Hepatocyte (in vitro differentiated cells): ENCODE data around the gene STK10. TPM values are rescaled to one million over a fixed set of nuclear protein-coding genes. Genes with fewer than 3 reads are reported as not detected.
A peak's percentile ranks its signal among the peaks of the same experiment; 100 is the strongest.

Experiments
- DNase-seq: peaks from one replicate; pipeline ENCODE4 v3.0.0-alpha.2; 2016; ENCODE audit warnings: low spot score
- H2AFZ ChIP-seq: fragments of 200-600 bp; sonication (generic); 2 replicates; pipeline ENCODE4 v1.6.0; 2016; ENCODE audit warnings: antibody characterized with exemption, mild to moderate bottlenecking
- H3K27ac ChIP-seq: fragments of 200-600 bp; sonication (generic); 2 replicates; pipeline ENCODE4 v1.5.1; 2016; ENCODE audit warnings: mild to moderate bottlenecking
- H3K27me3 ChIP-seq: fragments of 200-600 bp; sonication (generic); 2 replicates; pipeline ENCODE4 v1.6.1; 2016
- H3K36me3 ChIP-seq: fragments of 200-600 bp; sonication (generic); replicated peaks from 2 replicates; pipeline ENCODE4 v1.5.1; 2016; ENCODE audit warnings: low read depth; ENCODE audit not compliant: insufficient read depth
- H3K4me1 ChIP-seq: fragments of 200-600 bp; sonication (generic); 2 replicates; pipeline ENCODE4 v1.5.1; 2016; ENCODE audit warnings: mild to moderate bottlenecking, moderate library complexity; ENCODE audit not compliant: insufficient read depth
- H3K4me2 ChIP-seq: fragments of 200-600 bp; sonication (generic); 2 replicates; pipeline ENCODE4 v1.6.0; 2016
- H3K4me3 ChIP-seq: fragments of 200-600 bp; sonication (generic); 2 replicates; pipeline ENCODE4 v1.5.1; 2016; ENCODE audit warnings: mild to moderate bottlenecking
- H3K79me2 ChIP-seq: fragments of 200-600 bp; sonication (generic); 2 replicates; pipeline ENCODE4 v1.6.0; 2017; ENCODE audit warnings: mild to moderate bottlenecking
- H3K9me2 ChIP-seq: fragments of 200-600 bp; sonication (generic); replicated peaks from 2 replicates; pipeline ENCODE4 v1.6.0; 2017; ENCODE audit warnings: mild to moderate bottlenecking; ENCODE audit not compliant: insufficient read depth
- H3K9me3 ChIP-seq: fragments of 200-600 bp; sonication (generic); 2 replicates; pipeline ENCODE4 v1.5.1; 2016; ENCODE audit warnings: low read depth, mild to moderate bottlenecking
- H4K20me1 ChIP-seq: fragments of 200-600 bp; sonication (generic); 2 replicates; pipeline ENCODE4 v1.6.0; 2016; ENCODE audit warnings: mild to moderate bottlenecking; ENCODE audit not compliant: insufficient read depth, poor library complexity, severe bottlenecking
- EZH2 ChIP-seq: fragments of 200-600 bp; sonication (generic); IDR thresholded peaks from 2 replicates; pipeline ENCODE4 v1.6.1; 2016; ENCODE audit warnings: antibody characterized with exemption, mild to moderate bottlenecking, borderline replicate concordance
- EZH2phosphoT487 ChIP-seq: fragments of 200-600 bp; sonication (generic); IDR thresholded peaks from one replicate; pipeline ENCODE4 v1.6.1; 2018; ENCODE audit warnings: antibody characterized with exemption, mild to moderate bottlenecking, low read depth, moderate library complexity; ENCODE audit not compliant: unreplicated experiment, severe bottlenecking
- WGBS: methylation state at CpG from one replicate; pipeline ENCODE4 v1.1.6; 2016; ENCODE audit warnings: low lambda C conversion rate; ENCODE audit errors: missing lambda C conversion rate; 5-methylcytosine and 5-hydroxymethylcytosine counted together
- polyA plus RNA-seq: library from polyadenylated mRNA; unstranded; fragments of >200 nt; fragmentation: Nextera tagmentation; extraction: Ambion mirVana; gene quantifications from 2 replicates; pipeline ENCODE4 v1.2.1, GENCODE V29; 2016
- total RNA-seq: library from RNA; depleted of rRNA; stranded (reverse); fragments of >200 nt; gene quantifications from 2 replicates; pipeline ENCODE4 v1.2.3, GENCODE V29; 2014
- TF ChIP-seq, protein P1 (sequence below): fragments of 200-600 bp; sonication (generic); IDR thresholded peaks from 2 replicates; pipeline ENCODE4 v1.5.1; 2016; ENCODE audit warnings: antibody characterized with exemption, mild to moderate bottlenecking; ENCODE audit not compliant: poor library complexity

STK10 gene
- total and polyA plus RNA-seq, 2 experiments from 2014 or later: 11.3 to 19.3 TPM

DNA sequence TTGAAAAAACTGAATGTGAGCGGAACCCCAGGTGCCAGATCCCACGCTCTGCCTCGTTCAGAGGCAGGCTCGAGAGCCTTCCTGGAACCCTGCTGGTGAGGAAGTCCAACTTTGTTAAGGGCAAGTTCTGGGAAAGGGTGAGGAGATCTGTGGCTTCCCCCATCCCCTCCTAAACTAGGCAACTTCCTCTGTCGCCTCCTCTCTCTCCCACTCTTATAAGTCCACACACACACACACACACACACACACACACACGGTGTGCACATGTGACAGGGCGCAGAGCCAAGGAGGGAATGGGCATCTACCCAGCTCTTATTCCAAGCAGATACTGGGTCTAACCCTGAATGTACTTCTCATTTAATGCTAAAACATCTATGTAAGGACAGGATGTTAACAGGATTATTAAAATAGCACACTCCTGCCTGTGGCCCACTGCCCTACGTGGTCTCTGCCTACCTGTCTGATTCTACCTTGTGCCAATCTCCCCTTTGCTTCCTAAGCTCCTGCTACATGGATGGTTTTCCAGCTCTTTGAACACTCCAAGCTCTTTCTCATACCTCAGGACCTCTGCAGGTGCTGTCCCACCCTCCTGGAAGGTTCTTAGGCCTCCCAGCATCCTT, 109.2 kb downstream of the STK10 start:
- H3K27ac ChIP-seq: no peak overlapping the region

GRCh38 chr5:172077664-172078425, 110.2 kb downstream of the STK10 start:
- 67% methylated on average over 9 of the region's 9 CpGs for WGBS
- Histone ChIP-seq H3K79me2 (no peaks in the 10 kb centered on the region), H3K4me3 (no peak overlapping the region), H3K36me3 (no peaks in the 10 kb centered on the region), H3K27me3 (no peaks in the 10 kb centered on the region), H4K20me1 (no peaks in the 10 kb centered on the region), H3K4me2 (no peak overlapping the region), H3K9me2 (no peaks in the 10 kb centered on the region), H3K9me3 (no peaks in the 10 kb centered on the region), H3K4me1 (peaks cover 4% of the 10 kb centered on the region), H2AFZ (no peak overlapping the region), H3K27ac (no peak overlapping the region)
- TF ChIP-seq, protein P1, sequence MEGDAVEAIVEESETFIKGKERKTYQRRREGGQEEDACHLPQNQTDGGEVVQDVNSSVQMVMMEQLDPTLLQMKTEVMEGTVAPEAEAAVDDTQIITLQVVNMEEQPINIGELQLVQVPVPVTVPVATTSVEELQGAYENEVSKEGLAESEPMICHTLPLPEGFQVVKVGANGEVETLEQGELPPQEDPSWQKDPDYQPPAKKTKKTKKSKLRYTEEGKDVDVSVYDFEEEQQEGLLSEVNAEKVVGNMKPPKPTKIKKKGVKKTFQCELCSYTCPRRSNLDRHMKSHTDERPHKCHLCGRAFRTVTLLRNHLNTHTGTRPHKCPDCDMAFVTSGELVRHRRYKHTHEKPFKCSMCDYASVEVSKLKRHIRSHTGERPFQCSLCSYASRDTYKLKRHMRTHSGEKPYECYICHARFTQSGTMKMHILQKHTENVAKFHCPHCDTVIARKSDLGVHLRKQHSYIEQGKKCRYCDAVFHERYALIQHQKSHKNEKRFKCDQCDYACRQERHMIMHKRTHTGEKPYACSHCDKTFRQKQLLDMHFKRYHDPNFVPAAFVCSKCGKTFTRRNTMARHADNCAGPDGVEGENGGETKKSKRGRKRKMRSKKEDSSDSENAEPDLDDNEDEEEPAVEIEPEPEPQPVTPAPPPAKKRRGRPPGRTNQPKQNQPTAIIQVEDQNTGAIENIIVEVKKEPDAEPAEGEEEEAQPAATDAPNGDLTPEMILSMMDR: no peak
- TF ChIP-seq EZH2phosphoT487 (no peak), EZH2 (no peak)
- DNase-seq: no peak

More for the DNA sequence above, 109.2 kb downstream of the STK10 start:
- Histone ChIP-seq H2AFZ (no peak overlapping the region), H3K9me2 (no peaks in the 10 kb centered on the region), H3K4me3 (no peak overlapping the region), H3K36me3 (no peaks in the 10 kb centered on the region), H3K27me3 (no peaks in the 10 kb centered on the region), H3K9me3 (no peaks in the 10 kb centered on the region), H3K4me1 (peaks cover 4% of the 10 kb centered on the region), H3K4me2 (no peak overlapping the region), H3K79me2 (no peaks in the 10 kb centered on the region), H4K20me1 (no peaks in the 10 kb centered on the region)
- no peak for TF ChIP-seq EZH2
- TF ChIP-seq EZH2phosphoT487: no peak
- TF ChIP-seq, protein P1: no peak
- WGBS: 87% methylated on average over 8 of the region's 8 CpGs
- DNase-seq: no peak

DNA sequence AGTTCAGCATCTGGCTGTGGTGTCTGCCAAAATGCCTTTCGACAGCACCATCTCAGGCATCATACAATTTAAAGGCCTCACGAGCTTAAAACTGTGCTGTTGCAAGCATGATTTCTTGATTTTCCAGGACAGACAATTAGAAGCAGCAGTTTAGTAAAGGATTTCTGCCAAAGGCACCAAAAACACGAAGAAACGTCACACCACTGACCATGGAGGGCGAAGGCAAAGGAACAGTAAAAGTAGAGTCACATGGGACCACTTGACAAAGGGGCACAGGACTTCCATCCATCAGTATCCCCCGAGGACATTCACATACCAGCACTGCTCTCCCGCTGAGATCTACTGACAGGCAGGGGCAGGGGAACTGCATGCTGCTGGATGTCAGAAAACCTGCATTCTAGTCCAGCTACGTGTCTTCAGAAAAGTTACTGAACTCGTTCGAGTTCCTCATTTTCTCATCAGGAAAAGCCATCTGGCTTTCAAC, 111.2 kb downstream of the STK10 start:
- Histone ChIP-seq H3K79me2 (no peaks in the 10 kb centered on the region), H4K20me1 (no peaks in the 10 kb centered on the region), H3K4me1 (peaks cover 4% of the 10 kb centered on the region), H3K27me3 (no peaks in the 10 kb centered on the region), H3K27ac (peak overlapping the region; percentile 5), H3K36me3 (no peaks in the 10 kb centered on the region), H3K9me2 (no peaks in the 10 kb centered on the region), H3K9me3 (no peaks in the 10 kb centered on the region), H3K4me3 (no peak overlapping the region), H2AFZ (no peak overlapping the region), H3K4me2 (peak overlapping the region; percentile 46)
- WGBS: 59% methylated on average over 10 of the region's 10 CpGs
- TF ChIP-seq EZH2phosphoT487 (no peak), EZH2 (no peak)
- TF ChIP-seq, protein P1: no peak
- no peak for DNase-seq
